Smooth muscle cell of bladder (primary cell): ENCODE data around the gene ZCCHC12. TPM values are rescaled to one million over a fixed set of nuclear protein-coding genes. Genes with fewer than 3 reads are reported as not detected.

Source experiments
- total RNA-seq: library from RNA; depleted of rRNA; stranded (reverse); fragments of >200 nt; gene quantifications from 2 replicates; pipeline ENCODE4 v1.2.3, GENCODE V29; 2014

ZCCHC12 gene
- under 0.01 TPM in 1 of 2 replicates, not detected in the other for total RNA-seq

GRCh38 chrX:118823263-118824172, at the start of gene ZCCHC12:
Gene ZCCHC12, plus strand, starts transcription at chrX:118823824. Its CDS starts 1,421 bp downstream, at chrX:118825245.

Other genes with a start within 250 kb of the ZCCHC12 start
- 53.3 and 56.0 TPM in 2 replicates for gene IL13RA1, start 96.2 kb upstream of the ZCCHC12 start, total RNA-seq
- gene LONRF3, start 150.8 kb downstream of the ZCCHC12 start, total RNA-seq: 0.28 and 1.8 TPM in 2 replicates
- not detected in 2 replicates for gene CT47C1, start 249.2 kb downstream of the ZCCHC12 start, total RNA-seq